Measurements from ENCODE around the gene CNIH3. TPM values are rescaled to one million over a fixed set of nuclear protein-coding genes. Genes with fewer than 3 reads are reported as not detected.

Gene CNIH3
- total and polyA plus RNA-seq, 10 of the 15 experiments (the other 5 are each of a cell fraction or from before 2014, with no cell fraction given) = 0.77 to 5.8 (median 1.8) TPM

DNA sequence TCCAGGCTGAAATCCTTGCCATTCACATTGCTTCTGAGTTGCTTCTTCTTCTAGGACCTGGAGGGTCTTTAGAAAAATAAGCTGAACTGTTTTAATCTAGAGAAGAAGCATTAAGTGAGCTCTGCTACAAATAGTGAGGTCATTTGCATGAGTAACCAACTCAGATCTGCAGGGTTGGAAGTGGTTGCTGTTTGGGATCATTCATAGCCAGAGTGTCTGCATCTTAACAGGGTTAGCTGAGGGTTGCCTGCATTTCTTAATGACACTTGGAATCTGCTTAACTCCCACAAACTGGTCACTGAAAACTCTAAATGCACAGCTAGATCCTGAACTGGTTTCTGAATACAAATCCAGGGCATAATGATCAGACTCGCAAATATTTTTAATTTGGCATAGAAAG, 9.9 kb downstream of the CNIH3 start (continued):
- TF ChIP-seq ZBTB11 (CRISPR knock-in tag; IDR thresholded peaks at IDR 0.05) (no peak), ZBTB4 (CRISPR knock-in tag; IDR thresholded peaks at IDR 0.05) (no peak), IRF5 (IDR thresholded peaks at IDR 0.05; ENCODE audit: borderline replicate concordance) (no peak), SIN3A (IDR thresholded peaks at IDR 0.05; ENCODE audit: low read depth, low read length) (no peak)

Measured in GM12878 (cell line).